Thoracic aorta (tissue), 2 donors: ENCODE results near the gene TK1. TPM values are rescaled to one million over a fixed set of nuclear protein-coding genes. Genes with fewer than 3 reads are reported as not detected.

Experiments
- ATAC-seq: fragments of 150-250 bp; one replicate; pipeline ENCODE4 v1.8.0; 2017; ENCODE audit warnings: low read depth; ENCODE audit not compliant: insufficient number of reproducible peaks, low FRiP score
- DNase-seq: peaks from one replicate; pipeline ENCODE4 v3.0.0-alpha.2; 2020; ENCODE audit warnings: low spot score
- H3K27ac ChIP-seq, 2 donors: fragments of 200-600 bp; sonication (generic); 1 replicate in 1 of 2; 2 replicates in 1 of 2; pipeline ENCODE4 v1.5.1; 2016; ENCODE audit warnings: mild to moderate bottlenecking in 2 of 2, moderate library complexity in 2 of 2
- H3K27me3 ChIP-seq: fragments of 200-600 bp; sonication (generic); replicated peaks from 2 replicates; pipeline ENCODE4 v1.6.0; 2016; ENCODE audit warnings: mild to moderate bottlenecking; ENCODE audit not compliant: insufficient read depth
- H3K36me3 ChIP-seq: fragments of 200-600 bp; sonication (generic); one replicate; pipeline ENCODE4 v1.5.1; 2016
- H3K4me1 ChIP-seq, 2 donors: fragments of 200-600 bp; sonication (generic); 1 replicate in 1 of 2; 2 replicates in 1 of 2; pipeline versions ENCODE4 v1.5.1 to v1.6.0; 2016; ENCODE audit warnings: low read depth in 2 of 2, mild to moderate bottlenecking in 1 of 2; ENCODE audit not compliant: control insufficient read depth in 1 of 2
- H3K4me3 ChIP-seq: fragments of 200-600 bp; sonication (generic); 2 replicates; pipeline ENCODE4 v1.5.1; 2016; ENCODE audit warnings: mild to moderate bottlenecking
- H3K9me3 ChIP-seq: fragments of 200-600 bp; sonication (generic); 2 replicates; pipeline ENCODE4 v1.5.1; 2016
- total RNA-seq, 2 donors: library from RNA; depleted of rRNA; stranded (reverse); fragments of >200 nt; gene quantifications; one replicate each; pipeline versions ENCODE4 v1.1.0 to v1.2.3, GENCODE V29; 2016
- TF ChIP-seq, protein P1 (sequence below): fragments of 200-600 bp; sonication (generic); IDR thresholded peaks from one replicate; pipeline ENCODE4 v1.5.1; 2019; ENCODE audit warnings: antibody characterized with exemption

The TK1 gene
- total RNA-seq, 2 donors from 2014 or later = 3.3 to 3.5 TPM

DNA sequence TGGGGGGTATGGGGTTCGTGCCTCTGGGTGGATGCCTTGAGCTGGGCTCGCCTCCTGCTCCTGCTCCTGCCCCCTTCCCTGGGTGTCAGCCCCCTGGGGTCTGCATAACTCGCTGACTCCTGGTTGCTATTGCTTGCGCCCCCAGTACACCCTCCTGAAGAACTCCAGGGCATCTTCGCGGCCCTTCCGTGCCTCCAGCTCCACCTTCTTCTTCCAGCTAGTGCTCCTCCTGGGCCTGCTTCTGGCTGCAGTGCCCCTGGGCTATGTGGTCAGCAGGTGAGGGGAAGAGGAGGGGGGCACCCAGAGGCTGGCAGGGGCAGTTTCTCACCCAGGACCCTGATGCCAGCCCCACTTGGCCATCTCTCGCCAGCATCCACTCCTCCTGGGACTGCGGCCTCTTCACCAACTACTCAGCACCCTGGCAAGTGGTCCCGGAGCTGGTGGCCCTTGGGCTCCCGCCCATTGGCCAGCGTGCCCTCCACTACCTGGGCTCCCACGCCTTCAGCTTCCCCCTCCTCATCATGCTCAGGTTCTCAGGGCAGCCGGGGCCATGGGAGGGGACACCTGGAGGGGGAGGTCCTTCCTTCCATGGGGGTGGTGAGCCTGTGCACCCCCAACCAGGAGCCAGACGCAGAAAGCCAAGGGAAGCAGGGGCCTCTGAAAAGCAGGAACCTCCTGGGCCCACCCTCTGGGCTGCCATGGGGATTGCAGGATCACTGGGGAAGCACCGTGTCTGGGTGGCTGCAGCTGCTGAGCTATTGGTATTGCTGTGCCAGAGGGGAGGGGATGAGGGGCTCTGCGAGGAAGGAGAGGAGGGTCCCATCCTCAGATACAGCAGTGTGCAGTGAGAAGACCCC is 48.4 kb downstream of the TK1 start:
- no peak for ATAC-seq
- TF ChIP-seq, protein P1, sequence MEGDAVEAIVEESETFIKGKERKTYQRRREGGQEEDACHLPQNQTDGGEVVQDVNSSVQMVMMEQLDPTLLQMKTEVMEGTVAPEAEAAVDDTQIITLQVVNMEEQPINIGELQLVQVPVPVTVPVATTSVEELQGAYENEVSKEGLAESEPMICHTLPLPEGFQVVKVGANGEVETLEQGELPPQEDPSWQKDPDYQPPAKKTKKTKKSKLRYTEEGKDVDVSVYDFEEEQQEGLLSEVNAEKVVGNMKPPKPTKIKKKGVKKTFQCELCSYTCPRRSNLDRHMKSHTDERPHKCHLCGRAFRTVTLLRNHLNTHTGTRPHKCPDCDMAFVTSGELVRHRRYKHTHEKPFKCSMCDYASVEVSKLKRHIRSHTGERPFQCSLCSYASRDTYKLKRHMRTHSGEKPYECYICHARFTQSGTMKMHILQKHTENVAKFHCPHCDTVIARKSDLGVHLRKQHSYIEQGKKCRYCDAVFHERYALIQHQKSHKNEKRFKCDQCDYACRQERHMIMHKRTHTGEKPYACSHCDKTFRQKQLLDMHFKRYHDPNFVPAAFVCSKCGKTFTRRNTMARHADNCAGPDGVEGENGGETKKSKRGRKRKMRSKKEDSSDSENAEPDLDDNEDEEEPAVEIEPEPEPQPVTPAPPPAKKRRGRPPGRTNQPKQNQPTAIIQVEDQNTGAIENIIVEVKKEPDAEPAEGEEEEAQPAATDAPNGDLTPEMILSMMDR = no peak
- H3K36me3 ChIP-seq = no peaks in the 10 kb centered on the region
- no peak overlapping the region for H3K27ac ChIP-seq
- no peak overlapping the region for H3K4me3 ChIP-seq
- H3K4me1 ChIP-seq = no peaks in the 10 kb centered on the region
- no peak for DNase-seq
- H3K9me3 ChIP-seq = no peaks in the 10 kb centered on the region
- no peaks in the 10 kb centered on the region for H3K27me3 ChIP-seq

GRCh38 chr17:78137392-78138203 is 49.3 kb downstream of the TK1 start:
- Histone ChIP-seq H3K36me3 (no peaks in the 10 kb centered on the region), H3K27ac (no peak overlapping the region), H3K4me1 (peaks cover 0 to 3% of the 10 kb centered on the region in 2 donors), H3K27me3 (no peaks in the 10 kb centered on the region), H3K4me3 (no peak overlapping the region), H3K9me3 (no peaks in the 10 kb centered on the region)
- ATAC-seq (no peak), DNase-seq (no peak)
- TF ChIP-seq, protein P1 = no peak

- TF ChIP-seq, protein P1 = no peak
Observed at GRCh38 chr17:78135858-78136500, 50.9 kb downstream of the TK1 start.

DNA sequence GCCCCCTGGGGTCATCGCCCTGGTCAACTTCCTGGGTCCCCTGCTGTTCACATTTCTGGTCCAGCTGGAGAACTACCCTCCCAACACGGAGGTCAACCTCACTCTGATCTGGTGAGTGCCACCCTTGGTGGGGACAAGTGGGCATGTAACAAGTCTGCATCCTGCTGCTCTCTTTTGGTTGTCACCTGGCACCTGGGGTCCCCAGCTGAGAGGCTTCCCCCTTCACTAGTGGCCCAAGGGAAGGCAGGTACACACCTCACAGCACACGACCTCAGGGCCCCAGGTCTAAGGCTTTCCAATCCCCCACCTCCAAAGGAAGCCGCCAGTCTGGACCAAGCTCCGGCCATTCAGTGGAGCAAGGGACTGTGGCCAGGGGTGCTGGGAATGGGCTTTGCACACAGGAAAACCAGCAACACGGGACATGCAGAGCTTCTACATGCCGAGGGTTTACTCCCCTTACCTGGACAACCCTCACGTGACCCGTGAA is 51.9 kb downstream of the TK1 start:
- Histone ChIP-seq H3K36me3 (no peaks in the 10 kb centered on the region), H3K4me1 (peaks cover 0 to 11% of the 10 kb centered on the region in 2 donors), H3K9me3 (no peaks in the 10 kb centered on the region), H3K27me3 (no peaks in the 10 kb centered on the region), H3K4me3 (no peak overlapping the region), H3K27ac (no peak overlapping the region)
- DNase-seq = no peak
- TF ChIP-seq, protein P1 = no peak
- no peak for ATAC-seq

More at GRCh38 chr17:78135858-78136500, 50.9 kb downstream of the TK1 start:
- no peaks in the 10 kb centered on the region for H3K9me3 ChIP-seq
- no peaks in the 10 kb centered on the region for H3K36me3 ChIP-seq
- ATAC-seq (no peak), DNase-seq (no peak)
- peaks cover 0 to 11% of the 10 kb centered on the region in 2 donors for H3K4me1 ChIP-seq
- H3K4me3 ChIP-seq = no peak overlapping the region
- no peaks in the 10 kb centered on the region for H3K27me3 ChIP-seq
- H3K27ac ChIP-seq = no peak overlapping the region
